KMS-11 (cell line): ENCODE data around the gene PDLIM1.

ENCODE experiments used
- H2AFZ ChIP-seq: fragments of 200-600 bp; sonication (generic); 2 replicates; pipeline ENCODE4 v1.6.1; 2016; ENCODE audit warnings: antibody characterized with exemption, mixed run types, low read depth
- H3K27ac ChIP-seq: fragments of 200-600 bp; sonication (generic); 2 replicates; pipeline ENCODE4 v1.6.1; 2016; ENCODE audit warnings: mild to moderate bottlenecking, mixed run types
- H3K27me3 ChIP-seq: fragments of 200-600 bp; sonication (generic); 2 replicates; pipeline ENCODE4 v1.6.1; 2017; ENCODE audit warnings: mild to moderate bottlenecking, low read depth, mixed run types, moderate library complexity; ENCODE audit not compliant: insufficient read depth
- H3K36me3 ChIP-seq: fragments of 200-600 bp; sonication (generic); 2 replicates; pipeline ENCODE4 v1.6.1; 2017; ENCODE audit warnings: mild to moderate bottlenecking, mixed run types; ENCODE audit not compliant: insufficient read depth
- H3K4me1 ChIP-seq: fragments of 200-600 bp; sonication (generic); 2 replicates; pipeline ENCODE4 v1.6.1; 2016; ENCODE audit warnings: mild to moderate bottlenecking, low read depth, mixed run types; ENCODE audit not compliant: poor library complexity, severe bottlenecking
- H3K4me2 ChIP-seq: fragments of 200-600 bp; sonication (generic); 2 replicates; pipeline ENCODE4 v1.7.0; 2016; ENCODE audit warnings: mild to moderate bottlenecking, mixed run types
- H3K4me3 ChIP-seq: fragments of 200-600 bp; sonication (generic); IDR thresholded peaks from 2 replicates; pipeline ENCODE4 v1.6.1; 2017; ENCODE audit warnings: low read depth, low read length, mixed read lengths; ENCODE audit not compliant: insufficient read depth
- H3K79me2 ChIP-seq: fragments of 200-600 bp; sonication (generic); 2 replicates; pipeline ENCODE4 v1.6.1; 2016; ENCODE audit warnings: low read depth, mixed run types; ENCODE audit not compliant: insufficient read depth
- H3K9ac ChIP-seq: fragments of 200-600 bp; sonication (generic); 2 replicates; pipeline ENCODE4 v1.6.1; 2016; ENCODE audit warnings: mild to moderate bottlenecking, mixed run types
- H4K20me1 ChIP-seq: fragments of 200-600 bp; sonication (generic); 2 replicates; pipeline ENCODE4 v1.6.1; 2016; ENCODE audit warnings: mild to moderate bottlenecking, mixed run types; ENCODE audit not compliant: insufficient read depth
- TF ChIP-seq, protein P1 (sequence below): fragments of 200-600 bp; sonication (generic); conservative IDR thresholded peaks from 2 replicates; pipeline ENCODE4 v1.6.1; 2017; ENCODE audit warnings: low read depth, mild to moderate bottlenecking, antibody characterized with exemption, low read length, moderate library complexity, mixed read lengths

Gene PDLIM1

DNA sequence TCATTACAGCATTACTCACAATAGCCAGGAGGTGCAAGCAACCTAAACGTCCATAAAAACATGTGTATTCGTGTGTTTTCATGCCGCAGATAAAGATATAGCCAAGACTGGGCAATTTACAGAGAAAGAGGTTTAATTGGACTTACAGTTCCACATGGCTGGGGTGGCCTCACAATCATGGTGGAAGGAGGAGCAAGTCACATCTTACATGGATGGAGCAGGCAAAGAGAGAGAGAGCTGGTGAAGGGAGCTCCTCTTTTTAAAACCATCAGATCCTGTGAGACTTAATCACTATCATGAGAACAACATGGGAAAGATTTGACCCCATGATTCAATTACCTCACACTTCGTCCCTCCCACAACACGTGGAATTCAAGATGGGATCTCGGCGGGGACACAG is 33.0 kb downstream of the PDLIM1 start:
- H3K4me1 ChIP-seq = peaks cover 74% of the 10 kb centered on the region
- H3K36me3 ChIP-seq = peaks cover 7% of the 10 kb centered on the region; the same call in 1 of the 2 replicates
- TF ChIP-seq, protein P1, sequence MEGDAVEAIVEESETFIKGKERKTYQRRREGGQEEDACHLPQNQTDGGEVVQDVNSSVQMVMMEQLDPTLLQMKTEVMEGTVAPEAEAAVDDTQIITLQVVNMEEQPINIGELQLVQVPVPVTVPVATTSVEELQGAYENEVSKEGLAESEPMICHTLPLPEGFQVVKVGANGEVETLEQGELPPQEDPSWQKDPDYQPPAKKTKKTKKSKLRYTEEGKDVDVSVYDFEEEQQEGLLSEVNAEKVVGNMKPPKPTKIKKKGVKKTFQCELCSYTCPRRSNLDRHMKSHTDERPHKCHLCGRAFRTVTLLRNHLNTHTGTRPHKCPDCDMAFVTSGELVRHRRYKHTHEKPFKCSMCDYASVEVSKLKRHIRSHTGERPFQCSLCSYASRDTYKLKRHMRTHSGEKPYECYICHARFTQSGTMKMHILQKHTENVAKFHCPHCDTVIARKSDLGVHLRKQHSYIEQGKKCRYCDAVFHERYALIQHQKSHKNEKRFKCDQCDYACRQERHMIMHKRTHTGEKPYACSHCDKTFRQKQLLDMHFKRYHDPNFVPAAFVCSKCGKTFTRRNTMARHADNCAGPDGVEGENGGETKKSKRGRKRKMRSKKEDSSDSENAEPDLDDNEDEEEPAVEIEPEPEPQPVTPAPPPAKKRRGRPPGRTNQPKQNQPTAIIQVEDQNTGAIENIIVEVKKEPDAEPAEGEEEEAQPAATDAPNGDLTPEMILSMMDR = no peak
- no peak overlapping the region for H3K4me3 ChIP-seq
- H3K27ac ChIP-seq = no peak overlapping the region
- no peak overlapping the region for H3K4me2 ChIP-seq
- no peak overlapping the region for H2AFZ ChIP-seq
- H4K20me1 ChIP-seq = no peaks in the 10 kb centered on the region
- H3K9ac ChIP-seq = no peak overlapping the region
- H3K79me2 ChIP-seq = peaks cover 17% of the 10 kb centered on the region; the same call in 1 of the 2 replicates
- H3K27me3 ChIP-seq = no peaks in the 10 kb centered on the region

DNA sequence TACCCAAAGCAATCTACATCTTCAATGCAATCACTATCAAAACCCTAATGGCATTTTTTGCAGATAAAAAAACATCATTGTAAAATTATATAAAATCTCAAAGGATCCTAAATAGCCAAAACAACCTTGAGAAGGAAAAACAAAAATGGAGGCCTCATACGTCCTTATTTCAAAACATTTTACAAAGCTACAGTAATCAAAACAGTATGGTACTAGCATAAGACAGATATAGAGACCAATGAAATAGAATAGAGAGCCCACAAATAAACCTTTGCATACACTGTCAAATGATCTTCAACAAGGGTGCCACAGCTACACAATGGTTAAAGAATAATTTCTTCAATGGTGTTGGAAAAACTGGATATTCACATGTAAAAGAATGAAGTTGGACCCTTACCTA is 34.5 kb downstream of the PDLIM1 start:
- peaks cover 58% of the 10 kb centered on the region for H3K4me1 ChIP-seq
- no peak overlapping the region for H2AFZ ChIP-seq
- no peak overlapping the region for H3K27ac ChIP-seq
- H4K20me1 ChIP-seq = no peaks in the 10 kb centered on the region
- H3K36me3 ChIP-seq = peaks cover 7% of the 10 kb centered on the region; the same call in 1 of the 2 replicates
- H3K4me3 ChIP-seq = no peak overlapping the region
- peaks cover 23% of the 10 kb centered on the region; the same call in 1 of the 2 replicates for H3K79me2 ChIP-seq
- no peak overlapping the region for H3K4me2 ChIP-seq
- TF ChIP-seq, protein P1 = no peak
- H3K27me3 ChIP-seq = no peaks in the 10 kb centered on the region
- H3K9ac ChIP-seq = no peak overlapping the region

DNA sequence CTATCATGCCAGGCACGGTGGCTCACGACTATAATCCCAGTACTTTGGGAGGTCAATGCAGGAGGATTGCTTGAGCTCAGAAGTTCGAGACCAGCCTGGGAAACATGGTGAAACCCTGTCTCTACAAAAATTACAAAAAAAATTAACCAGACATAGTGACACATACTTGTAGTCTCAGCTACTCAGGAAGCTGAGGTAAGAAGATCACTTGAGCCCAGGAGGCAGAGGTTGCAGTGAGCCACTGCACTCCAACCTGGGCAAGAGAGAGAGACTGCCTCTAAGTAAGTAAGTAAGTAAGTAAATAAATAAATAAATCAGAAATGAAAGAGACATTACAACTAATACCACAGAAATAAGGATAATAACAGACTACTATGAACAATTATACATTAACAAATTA is 36.2 kb downstream of the PDLIM1 start:
- Histone ChIP-seq H3K9ac (no peak overlapping the region), H3K27ac (no peak overlapping the region), H2AFZ (no peak overlapping the region), H3K36me3 (peaks cover 7% of the 10 kb centered on the region; the same call in 1 of the 2 replicates), H3K4me2 (no peak overlapping the region; the same call in 1 of the 2 replicates), H3K4me3 (no peak overlapping the region), H3K27me3 (no peaks in the 10 kb centered on the region), H3K4me1 (peaks cover 53% of the 10 kb centered on the region), H4K20me1 (no peaks in the 10 kb centered on the region), H3K79me2 (peaks cover 23% of the 10 kb centered on the region; the same call in 1 of the 2 replicates)
- TF ChIP-seq, protein P1 = no peak

DNA sequence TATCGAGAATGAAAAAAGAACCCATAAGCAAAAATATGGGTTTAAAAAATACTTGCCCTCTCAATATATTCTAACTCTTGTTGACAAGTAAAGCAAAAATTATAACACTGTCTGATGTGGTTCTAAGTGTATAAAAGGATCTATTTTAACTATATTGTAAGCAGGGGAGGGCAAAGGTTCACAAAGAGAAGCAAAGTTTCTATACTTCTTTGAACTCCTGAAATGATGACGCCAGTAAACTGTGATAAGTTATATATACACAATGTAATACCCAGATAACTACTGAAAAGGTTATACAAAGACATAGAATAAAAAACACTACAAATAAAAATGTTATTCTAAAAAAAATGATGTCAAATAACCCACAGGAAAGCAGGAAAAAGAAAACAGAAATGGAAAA is 37.1 kb downstream of the PDLIM1 start:
- peaks cover 23% of the 10 kb centered on the region; the same call in 1 of the 2 replicates for H3K79me2 ChIP-seq

More for the DNA sequence above, 37.1 kb downstream of the PDLIM1 start:
- H4K20me1 ChIP-seq = no peaks in the 10 kb centered on the region
- H3K4me2 ChIP-seq = no peak overlapping the region
- peaks cover 7% of the 10 kb centered on the region; the same call in 1 of the 2 replicates for H3K36me3 ChIP-seq
- H3K27me3 ChIP-seq = no peaks in the 10 kb centered on the region
- H3K9ac ChIP-seq = no peak overlapping the region
- no peak overlapping the region for H3K27ac ChIP-seq
- no peak overlapping the region for H3K4me3 ChIP-seq
- no peak overlapping the region for H2AFZ ChIP-seq
- TF ChIP-seq, protein P1 = no peak
- peaks cover 51% of the 10 kb centered on the region for H3K4me1 ChIP-seq
